SH-SY5Y (cell line): ENCODE results near the gene ADAMTS13.

Experiments used
- GATA2 ChIP-seq: IDR thresholded peaks from 2 replicates; pipeline ENCODE4 v1.6.1; 2011; ENCODE audit warnings: mild to moderate bottlenecking, low read depth, low read length
- GATA3 ChIP-seq: IDR thresholded peaks from 2 replicates; pipeline ENCODE4 v1.6.1; 2011; ENCODE audit warnings: low read depth, mild to moderate bottlenecking, low read length, moderate library complexity

DNA sequence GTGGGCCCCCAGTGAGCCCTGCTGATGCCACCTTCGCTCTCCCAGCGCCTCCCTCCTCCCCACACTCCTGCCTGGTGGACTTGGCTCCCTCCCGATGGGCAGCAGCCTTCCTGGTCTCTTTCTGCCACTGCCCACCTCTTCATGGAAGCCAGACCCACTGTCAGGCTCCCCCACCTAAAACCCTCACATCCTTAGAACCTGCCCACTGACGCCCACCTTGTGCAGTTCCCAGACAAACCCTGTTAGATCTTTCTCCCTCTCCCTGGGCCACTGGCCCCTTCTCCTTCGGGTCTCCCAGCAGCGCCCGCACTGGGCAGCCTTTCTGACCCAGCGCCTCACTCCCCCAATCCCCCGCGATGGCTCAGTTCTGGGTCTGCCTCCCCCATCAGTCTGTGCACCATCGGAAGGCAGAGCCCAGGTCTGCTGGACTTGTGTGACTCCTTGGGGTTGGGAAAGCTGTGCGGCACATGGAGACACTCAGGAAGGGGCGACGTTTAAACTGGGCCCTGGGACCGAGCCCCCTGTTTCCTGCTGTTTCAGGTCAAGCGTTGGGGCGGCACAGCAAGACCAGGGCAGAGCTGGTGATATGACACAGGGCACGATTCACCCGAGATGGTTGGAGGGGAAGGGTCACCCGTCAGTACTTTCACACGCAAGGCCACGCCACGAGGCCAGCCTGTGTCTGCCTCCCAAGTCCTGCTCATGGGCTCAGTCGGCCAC is 85.2 kb downstream of the ADAMTS13 start:
- TF ChIP-seq GATA3: no peak
- no peak for TF ChIP-seq GATA2
